Activated CD8-positive, alpha-beta memory T cell treated with anti-CD3 and anti-CD28 coated beads, Interleukin-2, amount 50 U/mL, for 24 hours (primary cell): ENCODE data around the gene KRTAP1-4.
"Not testable (repeated sequence)": the region's sequence is repeated elsewhere in the genome, so short reads cannot be mapped to it uniquely, and the experiment has no call there.

Experiments
- DNase-seq: peaks from one replicate; pipeline ENCODE4 v3.0.0-alpha.2; 2020; ENCODE audit errors: extremely low read depth

Gene KRTAP1-4

GRCh38 chr17:41004397-41004796, 25.6 kb downstream of the KRTAP1-4 start:
- no peak for DNase-seq

GRCh38 chr17:41003926-41004325, 26.1 kb downstream of the KRTAP1-4 start:
- no peak for DNase-seq

GRCh38 chr17:41002814-41003213, 27.2 kb downstream of the KRTAP1-4 start:
- no peak for DNase-seq

GRCh38 chr17:41001795-41002194, 28.2 kb downstream of the KRTAP1-4 start:
- DNase-seq: no peak

- not testable (repeated sequence) for DNase-seq
Measured at GRCh38 chr17:40999563-40999962, 30.4 kb downstream of the KRTAP1-4 start, which contains the start of gene KRTAP3-2. Gene KRTAP3-2 (minus strand): TSS chr17:40999906. CDS start chr17:40999853, 53 bp downstream.

- DNase-seq: no peak
Measured at GRCh38 chr17:40997361-40997760, 32.6 kb downstream of the KRTAP1-4 start.

- DNase-seq: no peak
Measured at GRCh38 chr17:40996829-40997228, 33.2 kb downstream of the KRTAP1-4 start.

GRCh38 chr17:40995116-40995515, 34.9 kb downstream of the KRTAP1-4 start:
- no peak for DNase-seq

GRCh38 chr17:40993839-40994238, 36.2 kb downstream of the KRTAP1-4 start, which contains the start of gene KRTAP3-3:
Gene KRTAP3-3 (minus strand): TSS chr17:40994164. CDS start chr17:40994097, 67 bp downstream.
- DNase-seq: no peak

- DNase-seq: no peak
Measured at GRCh38 chr17:40993084-40993483, 36.9 kb downstream of the KRTAP1-4 start.

GRCh38 chr17:40992666-40993065, 37.3 kb downstream of the KRTAP1-4 start:
- DNase-seq: no peak

GRCh38 chr17:40986920-40987319, 43.1 kb downstream of the KRTAP1-4 start:
- no peak for DNase-seq

- DNase-seq: no peak
Measured at GRCh38 chr17:40984226-40984625, 45.8 kb downstream of the KRTAP1-4 start, which contains the start of gene KRT40. Gene KRT40 (minus strand): TSS chr17:40984326. CDS start chr17:40984273, 53 bp downstream.

GRCh38 chr17:40981115-40981514, 48.9 kb downstream of the KRTAP1-4 start:
- DNase-seq: no peak

- DNase-seq: no peak
Measured at GRCh38 chr17:40980596-40980995, 49.4 kb downstream of the KRTAP1-4 start.

GRCh38 chr17:40980117-40980516, 49.9 kb downstream of the KRTAP1-4 start:
- no peak for DNase-seq
